HG02623 (cell line): ENCODE results near the gene MYL12A.
A peak's percentile ranks its signal among the peaks of the same experiment; 100 is the strongest.
"Not testable (repeated sequence)": the region's sequence is repeated elsewhere in the genome, so short reads cannot be mapped to it uniquely, and the experiment has no call there.

ENCODE experiments used
- ATAC-seq: cut with Tn5 transposase; IDR thresholded peaks from one replicate; pipeline ENCODE4 v1.9.1; 2021; ENCODE audit warnings: moderate library complexity; ENCODE audit not compliant: unreplicated experiment

The MYL12A gene

GRCh38 chr18:3254725-3255124 is 7.1 kb downstream of the MYL12A start:
- ATAC-seq: no peak

DNA sequence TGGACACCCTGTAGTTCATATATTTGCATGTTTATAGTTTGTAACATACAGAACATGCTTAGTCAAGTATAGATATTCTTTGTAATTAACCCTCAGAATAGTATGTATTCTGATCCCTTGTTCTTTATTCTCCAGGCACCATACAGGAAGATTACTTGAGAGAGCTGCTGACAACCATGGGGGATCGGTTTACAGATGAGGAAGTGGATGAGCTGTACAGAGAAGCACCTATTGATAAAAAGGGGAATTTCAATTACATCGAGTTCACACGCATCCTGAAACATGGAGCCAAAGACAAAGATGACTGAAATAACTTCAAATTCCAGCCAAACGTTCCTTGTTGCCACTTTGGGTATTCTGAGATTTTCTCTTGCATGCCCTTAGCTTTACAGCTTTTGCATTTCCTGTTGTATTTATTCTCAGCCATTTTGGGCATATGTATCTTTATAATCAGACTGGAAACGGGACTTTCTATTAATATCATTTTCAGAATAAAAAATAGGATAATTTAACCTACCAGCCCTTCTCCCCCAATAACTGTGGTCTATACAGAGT is 8.1 kb downstream of the MYL12A start:
- ATAC-seq: no peak

- peak; percentile 32 for ATAC-seq
Observed at GRCh38 chr18:3256693-3257626, 9.4 kb downstream of the MYL12A start.

- no peak for ATAC-seq
Observed at GRCh38 chr18:3257627-3258120, 10.1 kb downstream of the MYL12A start.

DNA sequence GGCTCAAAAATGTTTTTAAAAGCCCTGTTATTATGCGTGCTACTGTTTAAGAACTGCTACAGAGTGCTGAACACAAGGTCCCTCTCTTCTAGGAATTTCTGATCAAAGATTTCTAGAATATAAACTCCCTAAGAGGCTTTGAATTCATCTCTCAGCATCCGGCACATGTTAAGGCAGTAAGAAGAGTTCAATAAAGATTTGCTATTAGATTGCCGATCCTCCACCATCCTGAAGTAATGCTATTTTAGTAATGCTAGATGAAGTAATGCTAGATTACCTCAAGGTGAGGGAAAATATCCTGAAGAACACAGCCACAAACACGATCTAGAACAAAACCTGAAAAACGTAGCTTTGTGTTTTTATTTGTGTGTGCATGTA is 13.4 kb downstream of the MYL12A start:
- no peak for ATAC-seq

- peak; percentile 83 for ATAC-seq
Observed at GRCh38 chr18:3261373-3262233, 14.0 kb downstream of the MYL12A start, which contains the start of gene MYL12B. TSS of gene MYL12B (plus strand) at chr18:3262133. CDS start at chr18:3272899, 10,766 bp downstream.

GRCh38 chr18:3262234-3263131 is 14.9 kb downstream of the MYL12A start:
- peak; percentile 27 for ATAC-seq

DNA sequence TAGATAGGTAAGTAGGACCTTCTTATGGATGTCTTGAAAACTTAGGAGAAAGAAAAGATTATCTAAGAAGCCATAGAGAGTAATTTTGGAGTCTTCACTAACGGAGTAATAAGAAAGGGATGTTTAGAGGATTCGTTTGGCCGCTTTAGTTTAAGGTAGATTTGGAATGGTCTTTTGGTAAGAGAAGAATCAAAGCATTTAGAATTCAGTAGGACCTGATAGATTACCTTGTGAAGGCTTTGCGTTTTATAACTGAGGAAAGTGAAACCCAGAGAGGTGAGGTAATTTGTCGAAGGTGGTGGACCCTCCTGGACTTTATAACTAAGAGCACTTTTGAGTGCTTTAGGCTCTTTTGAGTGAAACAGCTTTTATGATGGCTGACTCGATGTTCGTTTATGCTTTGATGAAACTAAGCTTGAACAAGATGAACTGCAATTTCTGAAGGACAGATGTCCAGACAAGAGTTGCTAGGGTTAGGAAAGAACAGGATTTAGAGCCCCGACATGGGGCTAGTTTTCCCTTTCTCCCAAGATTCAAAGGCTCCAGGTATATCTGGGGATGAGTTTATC is 15.6 kb downstream of the MYL12A start:
- no peak for ATAC-seq

DNA sequence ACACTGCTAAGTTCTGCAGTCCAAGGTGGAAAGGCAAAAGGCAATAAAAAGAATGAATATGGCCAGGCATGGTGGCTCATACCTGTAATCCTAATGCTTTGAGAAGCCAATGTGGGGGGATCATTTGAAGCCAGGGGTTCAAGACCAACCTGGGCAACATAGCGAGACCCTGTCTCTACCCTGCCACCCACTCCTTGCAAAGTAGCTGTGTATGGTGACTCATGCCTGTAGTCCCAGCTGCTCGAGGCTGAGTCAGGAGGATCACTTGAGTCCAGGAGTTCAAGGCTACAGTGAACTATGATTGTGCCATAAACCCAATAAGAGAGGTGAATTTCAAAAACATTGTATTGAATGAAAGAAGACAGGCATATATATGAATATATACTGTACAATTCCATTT is 16.8 kb downstream of the MYL12A start:
- no peak for ATAC-seq

DNA sequence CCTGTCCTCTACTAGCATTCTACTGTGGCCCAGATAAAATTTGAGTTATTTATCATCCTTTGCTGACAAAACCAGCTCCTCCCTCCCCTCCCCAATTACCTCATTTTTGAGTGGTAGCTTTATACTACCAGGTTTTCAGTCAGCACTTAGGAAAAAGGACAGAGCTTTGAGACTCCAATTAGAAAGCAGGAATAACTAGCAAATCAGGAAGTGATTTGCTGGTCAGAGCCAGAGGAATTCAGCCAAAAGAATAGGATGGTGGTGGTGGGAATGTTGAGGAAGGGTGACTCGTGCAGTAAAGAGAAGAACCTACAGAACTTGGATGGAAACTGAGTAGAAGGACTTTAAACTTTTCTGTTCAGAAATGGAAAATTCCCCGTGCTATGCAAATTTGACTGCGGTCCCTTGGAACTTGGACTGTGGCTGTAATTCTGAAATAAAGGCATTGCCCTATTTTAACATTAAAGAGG is 18.0 kb downstream of the MYL12A start:
- no peak for ATAC-seq

- ATAC-seq: no peak
Observed at GRCh38 chr18:3266062-3266608, 18.5 kb downstream of the MYL12A start.

- ATAC-seq: no peak
Observed at GRCh38 chr18:3268306-3268705, 20.7 kb downstream of the MYL12A start.

- no peak for ATAC-seq
Observed at GRCh38 chr18:3269241-3269913, 21.8 kb downstream of the MYL12A start.

DNA sequence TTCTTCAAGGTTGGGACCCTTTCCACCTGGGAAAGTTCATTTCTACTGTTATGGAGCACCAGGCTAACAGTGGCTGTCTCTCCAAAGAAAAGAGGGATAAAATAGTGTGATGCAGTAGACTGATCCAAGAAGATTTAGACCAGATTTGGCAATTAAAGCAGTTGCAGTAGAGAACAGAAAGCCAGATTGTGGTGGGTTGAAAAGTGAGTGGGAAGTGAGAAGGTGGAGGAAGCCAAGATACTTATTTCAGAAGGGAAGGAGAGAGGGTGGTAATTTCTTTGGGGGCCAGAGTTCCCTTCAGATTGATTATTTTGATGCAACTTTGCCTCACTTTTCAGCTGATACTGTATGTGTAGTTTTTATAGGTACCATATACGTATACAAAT is 22.3 kb downstream of the MYL12A start:
- ATAC-seq: no peak

- no peak for ATAC-seq
Observed at GRCh38 chr18:3273042-3273441, 25.4 kb downstream of the MYL12A start.

GRCh38 chr18:3277643-3278213 is 30.1 kb downstream of the MYL12A start:
- not testable (repeated sequence) for ATAC-seq

DNA sequence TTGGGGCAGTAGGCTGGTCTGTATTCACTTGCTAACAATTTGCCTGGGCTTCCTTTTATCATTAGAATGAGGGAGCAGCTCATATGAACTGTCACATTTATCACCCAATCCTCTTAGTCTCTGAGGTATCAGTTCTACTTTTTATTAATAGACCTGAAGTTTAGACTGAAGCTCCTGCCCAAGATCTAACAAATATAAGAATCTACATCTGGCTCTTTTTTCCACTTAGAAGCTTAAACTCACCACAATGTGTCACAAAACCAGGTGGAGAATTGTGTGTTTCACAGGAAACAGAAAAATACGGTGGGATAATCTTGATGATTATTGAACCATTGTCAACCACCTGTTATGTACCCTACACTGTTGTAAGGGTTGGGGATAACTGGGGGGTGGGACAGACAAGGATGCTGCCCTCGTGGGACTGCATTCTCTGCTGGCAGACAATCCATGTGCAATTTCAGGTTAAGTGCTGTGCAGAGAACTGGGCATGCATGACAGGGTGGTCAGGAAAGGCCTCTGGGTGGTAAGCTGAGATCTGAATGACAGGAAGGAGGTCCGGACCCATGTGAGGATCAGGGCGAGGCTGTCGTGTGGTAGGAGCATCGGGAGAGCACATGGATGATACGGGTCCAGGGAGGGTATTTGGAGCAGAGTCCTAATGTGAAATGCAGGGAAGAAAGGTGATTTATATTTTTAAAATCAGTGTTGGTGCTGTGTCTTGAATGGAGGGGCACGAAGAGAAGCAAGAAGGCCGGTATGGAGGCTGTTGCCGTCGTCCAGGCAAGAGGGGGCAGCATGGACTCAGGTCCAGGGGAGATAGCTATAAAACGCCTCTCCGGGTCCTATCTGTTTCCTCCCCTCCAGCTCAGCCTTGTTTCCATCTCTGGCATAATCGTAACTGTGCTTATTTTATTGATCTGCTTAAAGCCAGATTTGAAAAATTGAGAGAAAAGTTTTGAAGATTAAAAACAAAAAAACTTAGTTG is 31.9 kb downstream of the MYL12A start:
- peak; percentile 82 for ATAC-seq
